Uterus (tissue), 4 donors: ENCODE data around the gene SLC66A1. TPM values are rescaled to one million over a fixed set of nuclear protein-coding genes. Genes with fewer than 3 reads are reported as not detected.
"Not testable (repeated sequence)": the region's sequence is repeated elsewhere in the genome, so short reads cannot be mapped to it uniquely, and the experiment has no call there.

ENCODE experiments used
- DNase-seq, 2 donors: peaks; one replicate each; pipeline ENCODE4 v3.0.0-alpha.2; 2019 to 2020
- H3K27ac ChIP-seq, 2 donors: fragments of 200-600 bp; sonication (generic); 1 replicate in 1 of 2; 2 replicates in 1 of 2; pipeline ENCODE4 v1.5.1; 2016 to 2018
- H3K27me3 ChIP-seq, 2 donors: fragments of 200-600 bp; sonication (generic); one replicate each; pipeline ENCODE4 v1.5.1; 2018 to 2019; ENCODE audit warnings: control low read depth in 1 of 2
- H3K36me3 ChIP-seq, 2 donors: fragments of 200-600 bp; sonication (generic); one replicate each; pipeline ENCODE4 v1.5.1; 2019; ENCODE audit warnings: control low read depth in 1 of 2
- H3K4me1 ChIP-seq, 2 donors: fragments of 200-600 bp; sonication (generic); one replicate each; pipeline ENCODE4 v1.5.1; 2018 to 2019; ENCODE audit warnings: control low read depth in 1 of 2
- H3K4me3 ChIP-seq, 2 donors: fragments of 200-600 bp; sonication (generic); 1 replicate in 1 of 2; 2 replicates in 1 of 2; pipeline ENCODE4 v1.5.1; 2018 to 2019; ENCODE audit warnings: mild to moderate bottlenecking in 1 of 2
- H3K9me3 ChIP-seq, 2 donors: fragments of 200-600 bp; sonication (generic); one replicate each; pipeline ENCODE4 v1.5.1; 2019; ENCODE audit warnings: control low read depth in 1 of 2
- POLR2A ChIP-seq, 2 donors: fragments of 450-650 bp; IDR thresholded peaks; one replicate each; pipeline ENCODE4 v1.6.1; 2016; ENCODE audit warnings: antibody characterized with exemption in 2 of 2, mild to moderate bottlenecking in 1 of 2, moderate library complexity in 1 of 2
- intact Hi-C: fragments of 100-400 bp; cut with DNase I; formaldehyde crosslinking; loops from one replicate; pipeline ENCODE4 v1.15.1; 2023; ENCODE audit warnings: low total_unique reads
- total RNA-seq, 4 donors: library from RNA; depleted of rRNA in 3 of 4; stranded (reverse); fragments of >200 nt in 3 of 4; gene quantifications; one replicate each; pipeline versions ENCODE4 v1.1.0 to v1.2.4, GENCODE V29; 2014 to 2023
- TF ChIP-seq, protein P1 (sequence below), 4 experiments: fragments of 200-600 bp in 2 of 4; fragments of 450-650 bp in 2 of 4; sonication (generic) in 2 of 4; IDR thresholded peaks; one replicate each; pipeline ENCODE4 v1.5.1; 2016 to 2019; ENCODE audit warnings: antibody characterized with exemption in 4 of 4, mild to moderate bottlenecking in 2 of 4, moderate library complexity in 1 of 4
- donor health status: DM: yes; HTN: yes; CAD: no.

Gene SLC66A1
- total RNA-seq, 4 donors from 2014 or later, result 0.88 to 18.1 (median 8.2) TPM

DNA sequence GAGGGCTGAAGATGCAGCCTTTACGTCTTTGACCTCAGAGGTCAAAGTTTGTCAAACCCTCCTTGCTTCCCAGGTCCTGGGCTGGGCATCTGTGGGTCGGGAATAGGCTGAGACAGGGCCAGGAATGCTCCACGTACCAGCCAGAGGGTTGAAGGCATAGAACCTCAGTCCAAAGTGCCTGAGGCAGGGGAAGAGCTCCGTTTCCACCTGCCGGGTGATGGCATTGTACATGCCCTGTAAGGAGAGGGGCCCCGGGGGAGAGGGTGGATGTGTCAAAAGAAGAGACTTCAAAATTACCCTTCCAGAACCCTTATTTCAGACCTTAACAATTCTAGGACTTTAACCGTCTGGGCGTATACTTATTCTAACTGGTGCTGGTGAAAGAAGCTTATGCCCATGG is 27.2 kb upstream of the SLC66A1 start:
- H3K27me3 ChIP-seq, result no peaks in the 10 kb centered on the region
- no peaks in the 10 kb centered on the region for H3K4me1 ChIP-seq
- H3K36me3 ChIP-seq, result no peaks in the 10 kb centered on the region
- no peaks in the 10 kb centered on the region for H3K9me3 ChIP-seq
- intact Hi-C loops, result no loop called here
- H3K4me3 ChIP-seq, result no peak overlapping the region
- DNase-seq, result no peak
- no peak overlapping the region for H3K27ac ChIP-seq
- TF ChIP-seq POLR2A (IDR thresholded peaks at IDR 0.05), result no peak
- TF ChIP-seq, protein P1, sequence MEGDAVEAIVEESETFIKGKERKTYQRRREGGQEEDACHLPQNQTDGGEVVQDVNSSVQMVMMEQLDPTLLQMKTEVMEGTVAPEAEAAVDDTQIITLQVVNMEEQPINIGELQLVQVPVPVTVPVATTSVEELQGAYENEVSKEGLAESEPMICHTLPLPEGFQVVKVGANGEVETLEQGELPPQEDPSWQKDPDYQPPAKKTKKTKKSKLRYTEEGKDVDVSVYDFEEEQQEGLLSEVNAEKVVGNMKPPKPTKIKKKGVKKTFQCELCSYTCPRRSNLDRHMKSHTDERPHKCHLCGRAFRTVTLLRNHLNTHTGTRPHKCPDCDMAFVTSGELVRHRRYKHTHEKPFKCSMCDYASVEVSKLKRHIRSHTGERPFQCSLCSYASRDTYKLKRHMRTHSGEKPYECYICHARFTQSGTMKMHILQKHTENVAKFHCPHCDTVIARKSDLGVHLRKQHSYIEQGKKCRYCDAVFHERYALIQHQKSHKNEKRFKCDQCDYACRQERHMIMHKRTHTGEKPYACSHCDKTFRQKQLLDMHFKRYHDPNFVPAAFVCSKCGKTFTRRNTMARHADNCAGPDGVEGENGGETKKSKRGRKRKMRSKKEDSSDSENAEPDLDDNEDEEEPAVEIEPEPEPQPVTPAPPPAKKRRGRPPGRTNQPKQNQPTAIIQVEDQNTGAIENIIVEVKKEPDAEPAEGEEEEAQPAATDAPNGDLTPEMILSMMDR (IDR thresholded peaks at IDR 0.05), result no peak

DNA sequence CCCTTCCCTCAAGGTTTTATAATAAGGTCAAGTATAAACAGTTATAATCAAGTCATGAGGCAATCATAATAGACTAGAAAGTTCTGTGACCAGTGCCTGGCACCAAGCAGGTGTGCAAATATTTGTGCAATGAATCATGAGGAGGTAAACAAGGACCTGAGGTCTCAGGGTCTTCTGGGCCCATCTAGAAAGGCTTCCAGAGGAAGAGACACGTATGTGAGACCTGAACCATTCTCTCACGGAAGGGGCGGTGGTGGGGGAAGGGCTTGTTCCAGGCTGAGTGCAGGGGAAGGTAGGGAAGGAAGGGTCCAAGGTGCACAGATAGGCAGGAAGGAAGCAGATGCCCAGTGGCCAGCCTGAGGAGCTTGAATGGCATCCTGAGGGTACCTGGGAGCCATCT is 26.8 kb upstream of the SLC66A1 start:
- H3K4me3 ChIP-seq, H3K27me3 ChIP-seq, H3K4me1 ChIP-seq, DNase-seq, H3K9me3 ChIP-seq, intact Hi-C loops, H3K27ac ChIP-seq, H3K36me3 ChIP-seq: not testable (repeated sequence)

DNA sequence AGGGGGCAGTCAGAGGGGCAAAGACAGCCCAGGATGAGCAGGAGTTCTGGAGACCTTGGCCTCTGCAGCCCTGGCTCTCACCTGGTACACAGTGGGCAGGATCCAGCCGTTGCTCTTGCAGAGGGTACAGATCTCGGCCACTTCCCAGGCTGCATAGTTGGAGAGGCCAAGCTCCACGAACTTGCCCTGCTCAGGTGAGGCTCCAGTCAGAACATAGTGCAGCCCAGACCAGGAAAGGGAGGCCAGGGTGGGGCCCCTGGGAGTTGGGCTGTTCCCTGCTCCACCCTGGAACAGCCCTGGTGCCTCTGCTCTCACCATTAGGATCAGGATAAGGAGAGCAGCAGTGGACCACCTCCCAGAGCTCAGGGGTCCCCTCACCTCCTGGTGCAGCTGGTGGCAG is 26.3 kb upstream of the SLC66A1 start:
- intact Hi-C loops, H3K36me3 ChIP-seq, H3K27me3 ChIP-seq, H3K27ac ChIP-seq, H3K4me1 ChIP-seq, DNase-seq, H3K4me3 ChIP-seq, H3K9me3 ChIP-seq: not testable (repeated sequence)

DNA sequence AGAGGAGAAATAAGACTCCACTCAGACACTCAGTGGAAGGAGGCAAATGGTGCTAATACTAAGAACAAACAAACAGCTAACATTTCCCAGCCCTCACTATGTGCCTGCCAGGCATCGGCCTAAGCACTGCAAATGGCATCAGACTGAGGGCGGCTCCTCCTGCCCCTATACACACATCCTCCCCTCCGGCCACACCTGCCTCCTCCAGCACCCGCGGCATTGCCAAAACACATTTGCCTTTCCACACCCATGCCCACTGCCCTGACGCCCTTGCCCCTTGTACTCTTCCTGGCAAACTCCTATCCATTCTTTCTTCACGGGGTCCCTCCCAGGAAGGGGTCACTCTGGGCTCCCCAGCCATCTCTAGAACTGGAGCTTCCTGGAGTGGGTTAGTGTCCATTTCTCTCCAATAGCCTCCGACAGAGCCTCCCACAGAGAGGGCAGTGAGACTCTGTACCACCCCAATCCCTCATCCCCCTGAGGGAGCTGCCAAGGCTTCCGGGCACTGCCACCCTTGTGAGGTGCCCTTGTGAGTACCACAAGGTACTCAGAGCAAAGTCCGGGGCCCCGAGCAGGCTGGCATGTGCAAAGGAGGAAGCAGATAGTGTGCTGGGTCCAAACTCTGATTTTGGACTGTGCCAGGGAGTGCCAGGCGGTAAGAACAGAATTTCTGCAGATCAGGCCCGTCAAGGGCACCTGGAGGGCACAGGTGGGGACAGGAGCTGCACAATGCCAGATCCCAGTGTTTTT is 24.5 kb upstream of the SLC66A1 start:
- no peak overlapping the region for H3K4me3 ChIP-seq
- intact Hi-C loops, result no loop called here

DNA sequence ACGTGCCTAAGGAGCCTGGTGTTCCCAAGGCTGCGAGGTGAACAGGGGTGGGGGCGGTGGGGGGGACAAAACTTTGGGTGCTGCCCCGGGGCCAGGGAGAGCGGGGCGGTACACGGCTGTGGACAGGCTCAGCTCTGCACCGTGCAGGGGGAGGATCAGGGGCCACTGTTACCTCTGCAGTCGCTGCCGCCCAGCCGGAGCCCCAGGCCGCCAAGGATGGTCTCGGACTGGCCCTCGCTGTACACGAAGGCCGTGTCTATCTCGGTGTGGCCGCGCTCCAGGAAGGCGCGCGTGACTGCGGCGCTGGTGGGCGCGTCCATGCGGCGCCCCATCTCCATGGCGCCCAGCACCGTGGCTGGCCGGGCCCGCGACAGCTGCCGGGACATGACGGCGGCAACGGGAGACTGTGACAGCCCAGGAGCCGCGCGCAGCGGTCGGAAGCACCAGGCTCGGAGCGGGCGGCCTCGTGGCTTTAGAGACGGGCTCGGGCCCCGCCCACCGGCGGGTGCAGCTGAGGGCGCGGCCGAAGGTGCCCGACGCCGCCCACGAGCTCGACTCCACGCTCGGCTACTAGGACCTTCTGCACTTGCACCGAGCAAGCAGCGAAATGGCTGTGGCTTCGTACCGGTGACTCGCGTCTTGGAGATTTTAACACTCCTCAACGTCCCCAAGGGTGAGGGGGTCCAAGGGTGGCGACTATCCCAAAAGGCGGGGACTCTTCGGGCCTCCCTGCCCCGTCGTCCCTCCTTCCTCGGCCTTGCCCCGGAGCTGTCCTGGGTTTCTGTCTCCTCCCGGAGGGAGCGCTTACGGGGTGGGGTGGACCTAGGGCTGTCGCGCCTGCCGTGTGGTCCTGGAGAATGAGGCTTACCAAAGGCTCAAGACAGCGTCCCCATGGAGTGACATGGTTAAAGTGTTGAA is 23.5 kb upstream of the SLC66A1 start, which contains the start of gene AKR7A3:
Gene AKR7A3 (minus strand): TSS at position 447 of the 918 bp plus-strand sequence. CDS start 61 bp downstream, at position 386.
- H3K36me3 ChIP-seq, H3K27me3 ChIP-seq, H3K9me3 ChIP-seq, H3K4me1 ChIP-seq, H3K27ac ChIP-seq, intact Hi-C loops: not testable (repeated sequence)
- DNase-seq, result peak in 1 of 2 donors; percentile 30
- peak within 1 kb of the TSS in 1 of 2 donors; percentile 32 for H3K4me3 ChIP-seq

More for the DNA sequence above, 24.5 kb upstream of the SLC66A1 start:
- no peak for DNase-seq
- TF ChIP-seq, protein P1 (IDR thresholded peaks at IDR 0.05), result no peak
- TF ChIP-seq POLR2A (IDR thresholded peaks at IDR 0.05), result no peak
- Histone ChIP-seq H3K9me3 (no peaks in the 10 kb centered on the region), H3K27me3 (no peaks in the 10 kb centered on the region), H3K36me3 (no peaks in the 10 kb centered on the region), H3K4me1 (no peaks in the 10 kb centered on the region), H3K27ac (no peak overlapping the region)

DNA sequence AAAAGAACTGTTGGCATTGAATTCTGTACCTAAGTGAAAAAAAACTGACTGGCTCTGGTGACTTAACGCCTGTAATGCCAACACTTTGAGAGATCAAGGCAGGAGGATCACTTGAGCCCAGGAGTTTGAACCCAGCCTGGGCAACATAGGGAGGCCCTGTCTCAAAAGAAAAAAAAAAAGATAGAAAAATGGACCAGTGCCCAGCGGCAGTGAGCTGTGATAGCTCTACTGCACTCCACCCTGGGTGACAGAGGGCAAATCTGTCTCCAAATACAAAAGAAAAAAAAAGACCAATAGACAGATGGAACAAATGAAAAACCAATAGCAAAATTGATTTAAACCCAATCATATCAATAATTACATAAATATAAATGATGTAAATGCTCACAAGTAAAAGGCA is 22.9 kb upstream of the SLC66A1 start:
- Histone ChIP-seq H3K4me3 (no peak overlapping the region), H3K27ac (no peak overlapping the region), H3K9me3 (no peaks in the 10 kb centered on the region), H3K4me1 (no peaks in the 10 kb centered on the region), H3K36me3 (no peaks in the 10 kb centered on the region), H3K27me3 (no peaks in the 10 kb centered on the region)
- TF ChIP-seq POLR2A (IDR thresholded peaks at IDR 0.05), result no peak
- TF ChIP-seq, protein P1 (IDR thresholded peaks at IDR 0.05), result no peak
- DNase-seq, result no peak
- intact Hi-C loops, result no loop called here
